Right cardiac atrium (tissue), 5 donors: ENCODE data around the gene ALKBH7. TPM values are rescaled to one million over a fixed set of nuclear protein-coding genes. Genes with fewer than 3 reads are reported as not detected.
"Not testable (repeated sequence)": the region's sequence is repeated elsewhere in the genome, so short reads cannot be mapped to it uniquely, and the experiment has no call there.

Experiments used
- ATAC-seq, 2 donors: fragments of 200-7000 bp; cut with Tn5 transposase; one replicate each; pipeline versions ENCODE4 v1.8.0 to v1.9.1; 2020; ENCODE audit warnings: moderate library complexity in 2 of 2, mild to moderate bottlenecking in 1 of 2
- DNase-seq, 3 donors: peaks; one replicate each; pipeline ENCODE4 v3.0.0-alpha.2; 2020
- H3K27ac ChIP-seq: one replicate; pipeline ENCODE4 v1.5.1; 2013; ENCODE audit warnings: mild to moderate bottlenecking, low read length, control low read depth, moderate library complexity
- H3K27me3 ChIP-seq: one replicate; pipeline ENCODE4 v1.6.1; 2013; ENCODE audit not compliant: control insufficient read depth, insufficient read depth
- H3K4me1 ChIP-seq: one replicate; pipeline ENCODE4 v1.6.1; 2013; ENCODE audit warnings: low read length; ENCODE audit not compliant: control insufficient read depth, insufficient read depth
- H3K4me3 ChIP-seq: one replicate; pipeline ENCODE4 v1.5.1; 2013; ENCODE audit warnings: low read length, control low read depth
- H3K9me3 ChIP-seq: one replicate; pipeline ENCODE4 v1.6.1; 2013; ENCODE audit warnings: low read length; ENCODE audit not compliant: control insufficient read depth
- WGBS: extraction: QIAGEN DNeasy Blood & Tissue Kit; methylation state at CpG from one replicate; pipeline ENCODE4 v1.1.7; 2013; 5-methylcytosine and 5-hydroxymethylcytosine counted together
- intact Hi-C, 4 donors: fragments of 100-400 bp; cut with DNase I; formaldehyde crosslinking; loops; one replicate each; pipeline versions ENCODE4 v1.11.0 to v1.14.0; 2022 to 2023
- polyA plus RNA-seq: library from polyadenylated mRNA; stranded (reverse); fragments of 200-250 nt; gene quantifications from one replicate; pipeline ENCODE4 v1.2.3, GENCODE V29; 2013
- total RNA-seq, 4 donors: library from RNA; stranded (reverse); fragmentation: NEBNext Ultra II Directional; extraction: Animal tissue kit (Norgen Biotek cat#: 25700); gene quantifications; one replicate each; pipeline ENCODE4 v1.2.1, GENCODE V29; 2021
- donor health status: healthy with polysubstance abuse.
- donor health status: DM: no; HTN: yes; CAD: no.
- donor health status: DM: no; HTN: no; CAD: no.
- donor health status: DM: no; HTN: yes; CAD: no; lungs with severe emphysema.
- donor health status: DM: yes; HTN: yes; CAD: no.

The ALKBH7 gene
- total and polyA plus RNA-seq, 5 donors: 95.6 to 127 (median 113) TPM

DNA sequence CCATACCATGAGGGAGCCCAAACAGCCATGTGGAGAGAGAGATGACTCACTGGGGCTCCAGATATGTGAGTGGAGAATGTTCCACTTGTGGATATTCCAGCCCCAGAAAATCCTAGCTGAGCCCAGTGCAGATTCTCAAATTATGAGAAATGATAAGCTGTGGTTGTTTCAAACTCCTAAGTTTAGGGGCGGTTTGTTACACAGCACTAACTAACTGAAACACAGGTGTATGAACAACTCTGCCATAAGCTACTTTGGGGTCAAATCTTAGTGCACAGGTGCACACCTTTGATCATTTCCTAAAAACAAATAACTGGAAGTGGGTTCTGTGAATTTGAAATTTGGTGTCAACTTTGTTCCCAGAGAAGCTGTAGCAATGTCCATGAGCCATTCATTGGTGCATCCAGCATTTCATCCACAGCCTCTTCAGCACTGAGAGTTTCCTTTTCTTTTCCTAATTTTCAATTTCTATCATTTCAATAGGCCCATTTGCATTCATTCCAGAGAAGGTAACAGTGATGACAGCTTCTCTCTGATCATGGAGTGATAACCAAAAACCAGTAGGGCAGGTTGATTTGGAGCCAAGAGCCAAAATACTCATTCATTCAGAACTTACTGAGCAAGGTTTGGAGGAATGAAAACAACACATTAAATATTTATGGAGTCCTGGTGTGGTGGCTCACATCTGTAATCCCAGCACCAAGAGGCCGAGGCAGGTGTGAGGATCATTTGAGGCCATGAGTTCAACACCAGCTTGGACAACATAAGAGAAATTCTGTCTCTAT lies 20.0 kb upstream of the ALKBH7 start:
- Histone ChIP-seq H3K27ac (no peak overlapping the region), H3K4me3 (no peak overlapping the region), H3K9me3 (no peaks in the 10 kb centered on the region), H3K4me1 (no peaks in the 10 kb centered on the region), H3K27me3 (no peaks in the 10 kb centered on the region)
- intact Hi-C loops: no loop called here
- ATAC-seq: no peak
- WGBS: 97% methylated on average over 2 of the region's 2 CpGs
- no peak for DNase-seq

DNA sequence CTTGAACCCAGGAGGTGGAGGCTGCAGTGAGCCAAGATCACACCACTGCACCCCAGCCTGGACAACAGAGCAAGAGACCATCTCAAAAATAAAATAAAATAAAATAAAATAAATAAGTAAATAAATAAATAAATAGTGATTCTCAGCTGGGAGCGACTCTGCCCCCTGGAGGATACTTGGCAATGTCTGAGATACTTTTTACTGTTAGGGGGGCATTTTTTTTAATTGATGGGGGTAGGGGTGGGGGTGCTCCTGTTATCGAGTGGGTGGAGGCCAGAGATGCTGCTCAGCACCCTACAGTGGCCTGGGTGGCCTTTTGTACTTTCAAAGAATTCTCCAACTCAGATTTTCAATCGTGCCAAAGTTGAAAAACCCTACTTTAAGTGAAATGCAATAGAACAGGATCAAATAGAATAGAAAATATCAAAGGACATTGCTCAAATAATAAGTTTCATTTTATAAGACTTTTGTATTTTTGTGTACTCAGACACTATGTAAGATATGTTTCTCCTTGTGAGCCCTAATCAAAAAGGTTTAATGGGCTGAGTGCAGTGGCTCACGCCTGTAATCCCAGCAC lies 18.4 kb upstream of the ALKBH7 start:
- WGBS: 60% methylated on average over 4 of the region's 4 CpGs
- no peak overlapping the region for H3K4me3 ChIP-seq
- H3K27me3 ChIP-seq: no peaks in the 10 kb centered on the region
- intact Hi-C loops: no loop called here
- H3K27ac ChIP-seq: no peak overlapping the region
- no peaks in the 10 kb centered on the region for H3K9me3 ChIP-seq
- no peak for ATAC-seq
- no peaks in the 10 kb centered on the region for H3K4me1 ChIP-seq
- no peak for DNase-seq

DNA sequence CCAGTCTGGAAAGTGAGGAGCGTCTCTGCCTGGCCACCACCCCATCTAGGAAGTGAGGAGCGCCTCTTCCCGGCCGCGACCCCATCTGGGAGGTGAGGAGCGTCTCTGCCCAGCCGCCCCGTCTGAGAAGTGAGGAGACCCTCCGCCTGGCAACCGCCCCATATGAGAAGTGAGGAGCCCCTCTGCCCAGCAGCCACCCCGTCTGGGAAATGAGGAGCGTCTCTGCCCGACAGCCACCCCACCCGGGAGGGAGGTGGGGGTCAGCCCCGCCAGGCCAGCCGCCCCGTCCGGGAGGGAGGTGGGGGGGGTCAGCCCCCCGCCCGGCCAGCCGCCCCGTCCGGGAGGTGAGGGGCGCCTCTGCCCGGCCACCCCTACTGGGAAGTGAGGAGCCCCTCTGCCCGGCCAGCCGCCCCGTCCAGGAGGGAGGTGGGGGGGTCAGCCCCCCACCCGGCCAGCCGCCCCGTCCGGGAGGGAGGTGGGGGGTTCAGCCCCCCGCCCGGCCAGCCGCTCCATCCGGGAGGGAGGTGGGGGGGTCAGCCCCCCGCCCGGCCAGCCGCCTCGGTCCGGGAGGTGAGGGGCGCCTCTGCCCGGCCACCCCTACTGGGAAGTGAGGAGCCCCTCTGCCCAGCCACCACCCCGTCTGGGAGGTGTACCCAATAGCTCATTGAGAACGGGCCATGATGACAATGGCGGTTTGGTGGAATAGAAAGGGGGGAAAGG lies 17.1 kb upstream of the ALKBH7 start:
- ATAC-seq, intact Hi-C loops, H3K4me3 ChIP-seq, H3K4me1 ChIP-seq, H3K27ac ChIP-seq, H3K9me3 ChIP-seq, H3K27me3 ChIP-seq: not testable (repeated sequence)
- peak in 1 of 3 donors; percentile 53 for DNase-seq
- 89% methylated on average over 35 of the region's 46 CpGs for WGBS

DNA sequence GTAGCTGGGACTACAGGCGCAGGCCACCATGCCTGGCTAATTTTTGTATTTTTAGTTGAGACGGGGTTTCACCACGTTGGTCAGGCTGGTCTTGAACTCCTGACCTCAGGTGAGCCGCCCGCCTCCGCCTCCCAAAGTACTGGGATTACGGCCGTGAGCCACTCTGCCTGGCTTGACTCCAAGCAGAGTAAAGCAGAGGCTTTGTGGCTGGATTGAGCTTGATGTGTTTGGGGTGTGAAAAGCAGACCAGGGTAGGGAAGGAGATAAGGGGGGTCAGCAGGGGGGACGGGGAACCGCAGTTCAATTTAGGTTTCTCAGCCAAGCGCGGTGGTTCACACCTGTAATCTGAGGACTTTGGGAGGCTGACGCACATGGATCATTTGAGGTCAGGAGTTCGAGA lies 15.4 kb upstream of the ALKBH7 start:
- 70% methylated on average over 14 of the region's 14 CpGs for WGBS
- intact Hi-C loops: no loop called here
- H3K27me3 ChIP-seq: no peaks in the 10 kb centered on the region
- H3K4me3 ChIP-seq: no peak overlapping the region
- no peaks in the 10 kb centered on the region for H3K4me1 ChIP-seq
- DNase-seq (no peak), ATAC-seq (no peak)
- no peak overlapping the region for H3K27ac ChIP-seq
- H3K9me3 ChIP-seq: no peaks in the 10 kb centered on the region

DNA sequence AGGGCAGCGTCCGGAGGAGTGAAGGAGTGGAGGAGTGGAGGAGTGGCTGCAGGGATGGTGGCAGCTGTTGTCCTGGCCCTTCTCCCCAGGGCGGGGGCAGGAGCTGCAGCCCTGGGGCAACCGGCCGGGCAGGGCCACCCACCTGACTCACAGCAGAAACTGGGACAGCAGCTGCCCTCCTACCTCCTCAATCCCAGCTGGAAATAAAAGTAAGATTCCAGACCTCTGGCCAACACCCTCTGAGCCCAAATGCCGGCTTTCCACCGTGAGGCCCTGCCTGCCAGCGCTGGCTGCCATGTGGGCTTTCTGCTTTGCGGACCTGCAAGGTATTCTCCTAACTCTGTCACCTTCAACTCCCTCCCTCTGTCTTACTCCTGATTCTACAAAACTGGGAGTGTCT lies 14.6 kb upstream of the ALKBH7 start:
- Histone ChIP-seq H3K9me3 (no peaks in the 10 kb centered on the region), H3K4me3 (no peak overlapping the region), H3K4me1 (peaks cover 4% of the 10 kb centered on the region), H3K27me3 (no peaks in the 10 kb centered on the region), H3K27ac (no peak overlapping the region)
- intact Hi-C loops: no loop called here
- 55% methylated on average over 9 of the region's 9 CpGs for WGBS
- DNase-seq (no peak), ATAC-seq (no peak)

DNA sequence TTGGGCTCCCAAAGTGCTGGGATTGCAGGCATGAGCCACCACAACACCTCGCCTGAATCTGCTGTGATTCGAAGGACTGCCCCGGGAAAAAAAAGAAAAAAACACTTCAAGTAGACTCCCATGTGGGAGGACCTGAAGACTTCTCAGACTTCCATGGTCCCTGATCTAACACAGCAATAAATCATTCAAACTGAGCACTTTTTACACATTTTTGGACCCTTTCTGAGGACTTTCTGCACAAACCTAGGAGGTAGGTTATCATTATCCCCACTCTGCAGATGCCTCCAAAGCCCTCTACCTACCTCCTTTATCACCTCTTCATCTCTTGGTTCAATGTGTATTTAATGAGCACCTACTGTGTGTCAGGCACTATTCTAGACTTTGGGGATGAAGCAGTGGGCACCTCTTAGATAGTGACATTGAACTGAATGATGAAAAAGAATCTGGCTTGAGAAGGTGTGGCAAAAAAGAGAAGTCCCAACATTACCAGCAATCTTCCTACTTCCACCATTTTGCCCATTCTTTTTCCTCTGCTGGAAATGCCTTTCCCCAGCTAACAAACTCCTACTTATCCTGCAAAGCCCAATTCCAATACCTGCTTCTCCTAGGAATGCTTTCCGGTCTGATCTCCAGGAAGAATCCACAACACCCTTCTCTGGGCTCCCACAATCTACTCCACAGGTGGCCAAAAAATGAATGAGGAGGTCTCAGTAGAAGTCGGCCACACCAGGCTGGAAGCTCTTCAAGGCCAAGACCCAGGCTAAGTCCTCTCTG lies 12.8 kb upstream of the ALKBH7 start:
- ATAC-seq (no peak), DNase-seq (no peak)
- Histone ChIP-seq H3K4me1 (peaks cover 4% of the 10 kb centered on the region), H3K27ac (no peak overlapping the region), H3K9me3 (no peaks in the 10 kb centered on the region), H3K27me3 (no peaks in the 10 kb centered on the region), H3K4me3 (no peak overlapping the region)
- WGBS: 92% methylated on average over 5 of the region's 5 CpGs
- intact Hi-C loops: no loop called here

DNA sequence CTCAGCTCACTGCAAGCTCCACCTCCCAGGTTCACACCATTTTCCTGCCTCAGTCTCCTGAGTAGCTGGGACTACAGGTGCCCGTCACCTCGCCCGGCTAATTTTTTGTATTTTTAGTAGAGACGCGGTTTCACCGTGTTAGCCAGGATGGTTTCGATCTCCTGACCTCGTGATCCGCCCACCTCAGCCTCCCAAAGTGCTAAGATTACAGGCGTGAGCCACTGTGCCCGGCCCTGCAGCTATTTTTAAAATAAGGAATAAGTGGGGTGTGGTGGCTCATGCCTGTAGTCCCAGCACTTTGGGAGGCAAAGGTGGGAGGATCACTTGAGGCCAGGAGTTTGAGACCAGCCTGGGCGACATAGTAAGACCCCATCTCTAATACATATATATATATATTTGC lies 12.1 kb upstream of the ALKBH7 start:
- DNase-seq: peak in 1 of 3 donors; percentile 28

DNA sequence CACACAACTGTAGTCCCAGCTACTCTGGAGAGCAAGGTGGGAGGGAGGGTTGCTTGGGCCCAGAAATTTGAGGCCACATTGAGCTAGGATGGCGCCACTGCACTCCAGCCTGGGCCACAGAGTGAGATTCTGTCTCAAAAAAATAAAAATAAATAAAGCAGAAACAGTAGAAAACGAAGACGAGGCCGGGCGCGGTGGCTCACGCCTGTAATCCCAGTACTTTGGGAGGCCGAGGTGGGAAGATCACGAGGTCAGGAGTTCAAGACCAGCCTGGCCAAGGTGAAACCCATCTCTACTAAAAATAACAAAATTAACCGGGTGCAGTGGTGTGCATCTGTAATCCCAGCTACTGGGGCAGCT lies 11.8 kb upstream of the ALKBH7 start:
- ATAC-seq, H3K27me3 ChIP-seq, H3K4me3 ChIP-seq, H3K4me1 ChIP-seq, intact Hi-C loops, H3K27ac ChIP-seq, H3K9me3 ChIP-seq: not testable (repeated sequence)
- peak in 2 of 3 donors; percentile 26 to 67 for DNase-seq
- 95% methylated on average over 10 of the region's 10 CpGs for WGBS

More for the DNA sequence above, 12.1 kb upstream of the ALKBH7 start:
- H3K4me1 ChIP-seq, ATAC-seq, H3K27ac ChIP-seq, H3K27me3 ChIP-seq, intact Hi-C loops, H3K9me3 ChIP-seq, H3K4me3 ChIP-seq: not testable (repeated sequence)
- 90% methylated on average over 12 of the region's 12 CpGs for WGBS

DNA sequence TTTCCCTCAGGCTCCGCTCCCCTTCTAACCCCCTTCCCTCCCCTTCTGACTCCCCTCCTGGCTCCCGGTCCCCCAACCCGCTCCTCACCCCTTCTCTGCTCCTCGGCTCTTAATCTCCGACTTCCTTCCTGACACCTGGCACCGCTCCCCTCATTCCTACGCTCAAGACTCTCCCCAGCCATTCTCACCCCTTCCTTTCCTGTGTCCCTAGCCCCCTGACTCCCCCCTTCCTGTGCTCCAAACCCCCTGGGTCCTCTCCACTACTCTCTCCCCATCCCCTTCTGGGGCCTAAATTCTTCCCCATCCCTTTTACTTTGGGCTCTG lies 10.6 kb upstream of the ALKBH7 start:
- ATAC-seq (peak in 1 of 2 donors; percentile 55), DNase-seq (no peak)
- no peaks in the 10 kb centered on the region for H3K27me3 ChIP-seq
- no peaks in the 10 kb centered on the region for H3K9me3 ChIP-seq
- intact Hi-C loops: no loop called here
- WGBS: 0% methylated on average over 7 of the region's 7 CpGs
- H3K27ac ChIP-seq: peak overlapping the region; percentile 16
- peak overlapping the region; percentile 86 for H3K4me3 ChIP-seq
- peaks cover 4% of the 10 kb centered on the region for H3K4me1 ChIP-seq

DNA sequence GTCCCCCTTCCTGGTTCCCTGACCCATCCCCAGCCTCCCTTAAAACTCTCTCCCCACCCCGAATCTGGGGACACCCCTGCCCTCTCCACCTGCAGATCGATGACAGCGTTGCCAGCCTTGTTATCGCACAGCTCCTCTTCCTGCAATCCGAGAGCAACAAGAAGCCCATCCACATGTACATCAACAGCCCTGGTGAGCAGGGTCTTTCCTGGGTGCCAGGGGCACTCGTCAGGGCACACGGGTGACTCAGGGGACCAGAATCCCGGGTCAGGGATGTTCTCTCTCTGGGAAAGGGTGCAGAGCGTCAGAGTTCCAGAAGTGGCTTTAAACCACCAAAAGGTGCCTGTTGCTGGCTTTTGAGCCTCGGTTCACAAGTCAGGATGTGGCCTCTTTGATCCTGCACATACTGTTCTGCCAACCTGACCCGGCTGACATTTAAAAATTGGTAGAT lies 10.2 kb upstream of the ALKBH7 start:
- Histone ChIP-seq H3K4me1 (peaks cover 4% of the 10 kb centered on the region), H3K9me3 (no peaks in the 10 kb centered on the region), H3K27me3 (no peaks in the 10 kb centered on the region), H3K4me3 (peak overlapping the region; percentile 86), H3K27ac (peak overlapping the region; percentile 16)
- 20% methylated on average over 11 of the region's 11 CpGs for WGBS
- peak in 1 of 3 donors; percentile 47 for DNase-seq
- no peak for ATAC-seq
- intact Hi-C loops: no loop called here

DNA sequence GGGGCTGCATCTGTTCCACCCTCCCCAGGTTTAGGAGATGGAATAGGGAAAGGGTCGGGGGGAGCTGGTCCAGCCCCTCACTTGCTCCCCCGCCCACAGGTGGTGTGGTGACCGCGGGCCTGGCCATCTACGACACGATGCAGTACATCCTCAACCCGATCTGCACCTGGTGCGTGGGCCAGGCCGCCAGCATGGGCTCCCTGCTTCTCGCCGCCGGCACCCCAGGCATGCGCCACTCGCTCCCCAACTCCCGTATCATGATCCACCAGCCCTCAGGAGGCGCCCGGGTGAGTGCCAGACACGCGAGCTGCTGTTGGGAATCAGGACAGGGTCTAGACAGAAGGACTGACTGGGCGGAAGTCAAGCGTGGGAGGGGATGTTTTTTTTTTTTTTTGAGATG lies 8.2 kb upstream of the ALKBH7 start:
- H3K4me1 ChIP-seq: peaks cover 4% of the 10 kb centered on the region
- H3K4me3 ChIP-seq: no peak overlapping the region
- no peaks in the 10 kb centered on the region for H3K27me3 ChIP-seq
- ATAC-seq (no peak), DNase-seq (peak in 1 of 3 donors; percentile 66)
- H3K27ac ChIP-seq: no peak overlapping the region
- WGBS: 97% methylated on average over 21 of the region's 21 CpGs
- H3K9me3 ChIP-seq: no peaks in the 10 kb centered on the region
- intact Hi-C loops: no loop called here
